HepG2 (cell line): ENCODE data around the gene LRRC34.
A peak's percentile ranks its signal among the peaks of the same experiment; 100 is the strongest.

Experiments
- AFF4 ChIP-seq: sonication (generic); formaldehyde crosslinking; IDR thresholded peaks from 2 replicates; pipeline ENCODE4 v1.4.0; 2020; ENCODE audit warnings: missing genetic modification reagents
- BHLHE40 ChIP-seq: IDR thresholded peaks from 2 replicates; pipeline ENCODE4 v1.6.1; 2011; ENCODE audit warnings: low read length, improper control_type of control experiment
- CTCF ChIP-seq: sonication (generic); formaldehyde crosslinking; IDR thresholded peaks from 2 replicates; pipeline ENCODE4 v1.5.0; 2020; ENCODE audit warnings: mild to moderate bottlenecking, missing genetic modification reagents, moderate library complexity
- KLF15 ChIP-seq: sonication (generic); formaldehyde crosslinking; IDR thresholded peaks from 2 replicates; pipeline ENCODE4 v1.8.1; 2023; ENCODE audit warnings: borderline replicate concordance, mild to moderate bottlenecking, inconsistent platforms, missing genetic modification reagents, mixed read lengths
- MAX ChIP-seq: IDR thresholded peaks from 2 replicates; pipeline ENCODE4 v1.6.1; 2012; ENCODE audit warnings: inconsistent platforms
- MNT ChIP-seq: fragments of 450-650 bp; IDR thresholded peaks from 2 replicates; pipeline ENCODE4 v1.6.1; 2016
- MTA3 ChIP-seq: sonication (generic); formaldehyde crosslinking; IDR thresholded peaks from 2 replicates; pipeline ENCODE4 v1.4.0; 2020; ENCODE audit warnings: missing genetic modification reagents
- NR2F6 ChIP-seq, 2 experiments: IDR thresholded peaks; 2 replicates each; pipeline ENCODE4 v1.6.1; 2016; ENCODE audit warnings: antibody characterized with exemption in 1 of 2, mild to moderate bottlenecking in 1 of 2
- POLR2A ChIP-seq, 2 experiments: IDR thresholded peaks; 2 replicates each; pipeline ENCODE4 v1.6.1; 2011; ENCODE audit warnings: low read depth in 2 of 2, low read length in 2 of 2, mild to moderate bottlenecking in 1 of 2, moderate library complexity in 1 of 2; ENCODE audit not compliant: insufficient read depth in 1 of 2
- TAF1 ChIP-seq: sonication (generic); formaldehyde crosslinking; IDR thresholded peaks from 2 replicates; pipeline ENCODE4 v1.4.0; 2020; ENCODE audit warnings: missing genetic modification reagents
- ZNF510 ChIP-seq: sonication (generic); formaldehyde crosslinking; IDR thresholded peaks from 2 replicates; pipeline ENCODE4 v1.4.0; 2020; ENCODE audit warnings: low read depth, mild to moderate bottlenecking, missing genetic modification reagents
- ZNF570 ChIP-seq: sonication (generic); formaldehyde crosslinking; IDR thresholded peaks from 2 replicates; pipeline ENCODE4 v1.4.0; 2020; ENCODE audit warnings: mild to moderate bottlenecking, missing genetic modification reagents, borderline replicate concordance
- TF ChIP-seq, protein P1 (sequence below): sonication (generic); formaldehyde crosslinking; IDR thresholded peaks from 2 replicates; pipeline ENCODE4 v1.8.0; 2022; ENCODE audit warnings: mild to moderate bottlenecking, missing genetic modification reagents, moderate library complexity

- TF ChIP-seq BHLHE40 (no peak), NR2F6 (IDR thresholded peaks at IDR 0.05) (no peak), NR2F6 (CRISPR knock-in tag; IDR thresholded peaks at IDR 0.05) (no peak), MTA3 (CRISPR knock-in tag) (no peak), TAF1 (CRISPR knock-in tag) (peak; percentile 88), CTCF (CRISPR knock-in tag) (no peak; the same call in 1 of the 2 replicates), ZNF510 (CRISPR knock-in tag) (no peak), MNT (peak; percentile 21; the same call in 1 of the 2 replicates), AFF4 (0 out of 2 replicates have a peak, but pooled peaks have one; percentile 29), POLR2A (IDR thresholded peaks at IDR 0.05; ENCODE audit: insufficient read depth in 1 of 2, low read depth in 2 of 2, low read length in 2 of 2) (peak; percentile 89 to 97), ZNF570 (CRISPR knock-in tag) (no peak), KLF15 (CRISPR knock-in tag) (0 out of 2 replicates have a peak, but pooled peaks have one; percentile 69), MAX (peak; percentile 69)
- TF ChIP-seq, protein P1, sequence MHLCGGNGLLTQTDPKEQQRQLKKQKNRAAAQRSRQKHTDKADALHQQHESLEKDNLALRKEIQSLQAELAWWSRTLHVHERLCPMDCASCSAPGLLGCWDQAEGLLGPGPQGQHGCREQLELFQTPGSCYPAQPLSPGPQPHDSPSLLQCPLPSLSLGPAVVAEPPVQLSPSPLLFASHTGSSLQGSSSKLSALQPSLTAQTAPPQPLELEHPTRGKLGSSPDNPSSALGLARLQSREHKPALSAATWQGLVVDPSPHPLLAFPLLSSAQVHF (CRISPR knock-in tag) = no peak
These were observed 39.5 kb downstream of the LRRC34 start, which contains the start of gene MYNN for GRCh38 chr3:169772897-169773816.
